ENCODE data around the gene ZNF782. TPM values are rescaled to one million over a fixed set of nuclear protein-coding genes. Genes with fewer than 3 reads are reported as not detected.

Gene ZNF782
- total and polyA plus RNA-seq, 4 donors = 0.95 to 16.4 (median 3.1) TPM

GRCh38 chr9:96784021-96784420 is 70.3 kb downstream of the ZNF782 start:
- WGBS, 2 donors = 98 to 99% methylated on average over 3 of the region's 3 CpGs
- DNase-seq (no peak), ATAC-seq (ENCODE audit: insufficient read depth, low FRiP score) (no peak)
- TF ChIP-seq, protein P1, sequence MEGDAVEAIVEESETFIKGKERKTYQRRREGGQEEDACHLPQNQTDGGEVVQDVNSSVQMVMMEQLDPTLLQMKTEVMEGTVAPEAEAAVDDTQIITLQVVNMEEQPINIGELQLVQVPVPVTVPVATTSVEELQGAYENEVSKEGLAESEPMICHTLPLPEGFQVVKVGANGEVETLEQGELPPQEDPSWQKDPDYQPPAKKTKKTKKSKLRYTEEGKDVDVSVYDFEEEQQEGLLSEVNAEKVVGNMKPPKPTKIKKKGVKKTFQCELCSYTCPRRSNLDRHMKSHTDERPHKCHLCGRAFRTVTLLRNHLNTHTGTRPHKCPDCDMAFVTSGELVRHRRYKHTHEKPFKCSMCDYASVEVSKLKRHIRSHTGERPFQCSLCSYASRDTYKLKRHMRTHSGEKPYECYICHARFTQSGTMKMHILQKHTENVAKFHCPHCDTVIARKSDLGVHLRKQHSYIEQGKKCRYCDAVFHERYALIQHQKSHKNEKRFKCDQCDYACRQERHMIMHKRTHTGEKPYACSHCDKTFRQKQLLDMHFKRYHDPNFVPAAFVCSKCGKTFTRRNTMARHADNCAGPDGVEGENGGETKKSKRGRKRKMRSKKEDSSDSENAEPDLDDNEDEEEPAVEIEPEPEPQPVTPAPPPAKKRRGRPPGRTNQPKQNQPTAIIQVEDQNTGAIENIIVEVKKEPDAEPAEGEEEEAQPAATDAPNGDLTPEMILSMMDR (IDR thresholded peaks at IDR 0.05; ENCODE audit: control extremely low read depth, extremely low read depth) = no peak
- Histone ChIP-seq H3K9ac (ENCODE audit: insufficient read depth in 1 of 2, low read length in 2 of 2) (no peak overlapping the region), H3K9me3 (ENCODE audit: control insufficient read depth in 4 of 4, insufficient read depth in 3 of 4, low read length in 3 of 4) (peaks cover 0 to 8% (median 0%) of the 10 kb centered on the region in 4 donors), H3K27me3 (ENCODE audit: control insufficient read depth in 3 of 3, insufficient read depth in 3 of 3, low read length in 2 of 3) (no peaks in the 10 kb centered on the region), H3K4me1 (ENCODE audit: control insufficient read depth in 5 of 5, insufficient read depth in 5 of 5, low read length in 5 of 5) (peaks cover 0 to 3% (median 0%) of the 10 kb centered on the region in 5 donors), H3K27ac (ENCODE audit: low read depth in 1 of 2, low read length in 1 of 2) (no peak overlapping the region), H3K36me3 (ENCODE audit: control insufficient read depth in 4 of 4, insufficient read depth in 4 of 4, low read length in 4 of 4) (no peaks in the 10 kb centered on the region), H3K4me3 (no peak overlapping the region)

DNA sequence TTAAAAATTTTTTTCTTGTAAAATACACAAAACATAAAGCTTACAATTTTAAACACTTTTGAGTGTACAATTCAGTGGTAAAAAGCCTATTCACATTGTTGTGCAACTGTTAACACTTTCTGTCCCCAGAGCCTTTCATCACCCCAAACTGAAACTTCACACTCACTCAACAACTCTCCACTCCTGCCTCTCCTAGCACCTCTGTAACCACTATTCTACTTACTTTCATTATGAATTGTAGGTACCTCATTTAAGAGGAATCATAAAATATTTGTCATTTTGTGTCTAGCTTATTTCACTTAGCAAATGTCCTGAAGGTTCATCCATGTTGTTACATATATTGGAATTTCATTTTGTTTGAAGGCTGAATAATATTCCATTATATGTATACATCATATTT is 72.1 kb downstream of the ZNF782 start:
- H3K36me3 ChIP-seq (ENCODE audit: control insufficient read depth in 4 of 4, insufficient read depth in 4 of 4, low read length in 4 of 4) = no peaks in the 10 kb centered on the region
- no peak overlapping the region for H3K27ac ChIP-seq (ENCODE audit: low read depth in 1 of 2, low read length in 1 of 2)
- no peak overlapping the region for H3K4me3 ChIP-seq
- ATAC-seq (ENCODE audit: insufficient read depth, low FRiP score) = no peak
- TF ChIP-seq, protein P1 (IDR thresholded peaks at IDR 0.05; ENCODE audit: control extremely low read depth, extremely low read depth) = no peak
- no peak for DNase-seq
- peaks cover 0 to 6% (median 3%) of the 10 kb centered on the region in 5 donors for H3K4me1 ChIP-seq (ENCODE audit: control insufficient read depth in 5 of 5, insufficient read depth in 5 of 5, low read length in 5 of 5)
- H3K9me3 ChIP-seq (ENCODE audit: control insufficient read depth in 4 of 4, insufficient read depth in 3 of 4, low read length in 3 of 4) = peaks cover 0 to 4% (median 0%) of the 10 kb centered on the region in 4 donors
- no peaks in the 10 kb centered on the region for H3K27me3 ChIP-seq (ENCODE audit: control insufficient read depth in 3 of 3, insufficient read depth in 3 of 3, low read length in 2 of 3)
- no peak overlapping the region for H3K9ac ChIP-seq (ENCODE audit: insufficient read depth in 1 of 2, low read length in 2 of 2)

GRCh38 chr9:96781552-96781951 is 72.8 kb downstream of the ZNF782 start:
- ATAC-seq (ENCODE audit: insufficient read depth, low FRiP score) = no peak
- Histone ChIP-seq H3K4me1 (ENCODE audit: control insufficient read depth in 5 of 5, insufficient read depth in 5 of 5, low read length in 5 of 5) (peaks cover 0 to 13% (median 5%) of the 10 kb centered on the region in 5 donors), H3K27ac (ENCODE audit: low read depth in 1 of 2, low read length in 1 of 2) (no peak overlapping the region), H3K4me3 (no peak overlapping the region), H3K9ac (ENCODE audit: insufficient read depth in 1 of 2, low read length in 2 of 2) (no peak overlapping the region), H3K9me3 (ENCODE audit: control insufficient read depth in 4 of 4, insufficient read depth in 3 of 4, low read length in 3 of 4) (peaks cover 0 to 2% (median 0%) of the 10 kb centered on the region in 4 donors), H3K36me3 (ENCODE audit: control insufficient read depth in 4 of 4, insufficient read depth in 4 of 4, low read length in 4 of 4) (no peaks in the 10 kb centered on the region), H3K27me3 (ENCODE audit: control insufficient read depth in 3 of 3, insufficient read depth in 3 of 3, low read length in 2 of 3) (no peaks in the 10 kb centered on the region)
- TF ChIP-seq, protein P1 (IDR thresholded peaks at IDR 0.05; ENCODE audit: control extremely low read depth, extremely low read depth) = no peak
- DNase-seq = no peak
- 76 to 85% methylated on average over 3 of the region's 3 CpGs for WGBS, 2 donors

- no peak for DNase-seq
- ATAC-seq (ENCODE audit: insufficient read depth, low FRiP score) = no peak
- peak overlapping the region in 1 of 2 donors; percentile 42 for H3K9ac ChIP-seq (ENCODE audit: insufficient read depth in 1 of 2, low read length in 2 of 2)
- no peak overlapping the region for H3K27ac ChIP-seq (ENCODE audit: low read depth in 1 of 2, low read length in 1 of 2)
- WGBS, 2 donors = 37 to 48% methylated on average over 2 of the region's 2 CpGs
- TF ChIP-seq, protein P1 (IDR thresholded peaks at IDR 0.05; ENCODE audit: control extremely low read depth, extremely low read depth) = no peak
- peaks cover 0 to 13% (median 5%) of the 10 kb centered on the region in 5 donors for H3K4me1 ChIP-seq (ENCODE audit: control insufficient read depth in 5 of 5, insufficient read depth in 5 of 5, low read length in 5 of 5)
- no peak overlapping the region for H3K4me3 ChIP-seq
- no peaks in the 10 kb centered on the region for H3K27me3 ChIP-seq (ENCODE audit: control insufficient read depth in 3 of 3, insufficient read depth in 3 of 3, low read length in 2 of 3)
- no peaks in the 10 kb centered on the region for H3K9me3 ChIP-seq (ENCODE audit: control insufficient read depth in 4 of 4, insufficient read depth in 3 of 4, low read length in 3 of 4)
- H3K36me3 ChIP-seq (ENCODE audit: control insufficient read depth in 4 of 4, insufficient read depth in 4 of 4, low read length in 4 of 4) = peaks cover 7 to 17% (median 13%) of the 10 kb centered on the region in 4 donors
Measured at GRCh38 chr9:96779089-96779488, 75.2 kb downstream of the ZNF782 start.

Measured in lung (tissue), 12 donors.